ENCODE data around the gene SLC52A1. TPM values are rescaled to one million over a fixed set of nuclear protein-coding genes. Genes with fewer than 3 reads are reported as not detected.
A peak's percentile ranks its signal among the peaks of the same experiment; 100 is the strongest.

Gene SLC52A1
- polyA plus RNA-seq, 3 donors, result not detected

GRCh38 chr17:5024604-5025003, 10.6 kb downstream of the SLC52A1 start:
- Mint-ChIP-seq H3K36me3 (peaks cover 44 to 47% of the 10 kb centered on the region in 2 donors), H3K4me3 (no peak overlapping the region), H3K9me3 (peaks cover 0 to 3% (median 0%) of the 10 kb centered on the region in 7 donors), H3K4me1 (peaks cover 17% of the 10 kb centered on the region), H3K27ac (peak overlapping the region in 2 of 7 donors; percentile 10 to 48), H3K27me3 (ENCODE audit: low read depth in 3 of 3) (peaks cover 0 to 6% (median 2%) of the 10 kb centered on the region in 3 donors)
- Histone ChIP-seq H3K4me1 (ENCODE audit: control insufficient read depth in 1 of 2, insufficient read depth in 2 of 2, low read length in 2 of 2) (peaks cover 9% of the 10 kb centered on the region in 2 donors), H3K9ac (ENCODE audit: insufficient read depth, low read length, poor library complexity, severe bottlenecking) (no peak overlapping the region), H3K79me2 (ENCODE audit: insufficient read depth, low read length) (no peaks in the 10 kb centered on the region), H3K4me3 (replicated peaks in 1 of 3; ENCODE audit: low read depth in 2 of 3, low read length in 3 of 3) (no peak overlapping the region), H4K20me1 (ENCODE audit: insufficient read depth, low read length) (no peaks in the 10 kb centered on the region), H3K27ac (ENCODE audit: low read depth in 1 of 2, low read length in 2 of 2) (no peak overlapping the region), H3K9me3 (replicated peaks in 1 of 2; ENCODE audit: control insufficient read depth in 1 of 2, insufficient read depth in 1 of 2, low read length in 2 of 2) (no peaks in the 10 kb centered on the region), H3K27me3 (ENCODE audit: control insufficient read depth in 2 of 2, insufficient read depth in 2 of 2, low read length in 2 of 2) (no peaks in the 10 kb centered on the region), H3K4me2 (replicated peaks; ENCODE audit: extremely low read depth, low read length, poor library complexity, severe bottlenecking) (no peak overlapping the region), H2AFZ (ENCODE audit: insufficient read depth, low read depth, low read length, poor library complexity, severe bottlenecking) (no peak overlapping the region), H3K36me3 (replicated peaks in 1 of 2; ENCODE audit: control insufficient read depth in 1 of 2, insufficient read depth in 2 of 2, low read length in 2 of 2) (peaks cover 29 to 41% of the 10 kb centered on the region in 2 donors)
- 97% methylated on average over 4 of the region's 4 CpGs for WGBS (ENCODE audit: insufficient coverage)
- no peak for DNase-seq
- no peak for TF ChIP-seq CTCF (IDR thresholded peaks at IDR 0.05)
- intact Hi-C loops (cut with micrococcal nuclease), result no loop called here

DNA sequence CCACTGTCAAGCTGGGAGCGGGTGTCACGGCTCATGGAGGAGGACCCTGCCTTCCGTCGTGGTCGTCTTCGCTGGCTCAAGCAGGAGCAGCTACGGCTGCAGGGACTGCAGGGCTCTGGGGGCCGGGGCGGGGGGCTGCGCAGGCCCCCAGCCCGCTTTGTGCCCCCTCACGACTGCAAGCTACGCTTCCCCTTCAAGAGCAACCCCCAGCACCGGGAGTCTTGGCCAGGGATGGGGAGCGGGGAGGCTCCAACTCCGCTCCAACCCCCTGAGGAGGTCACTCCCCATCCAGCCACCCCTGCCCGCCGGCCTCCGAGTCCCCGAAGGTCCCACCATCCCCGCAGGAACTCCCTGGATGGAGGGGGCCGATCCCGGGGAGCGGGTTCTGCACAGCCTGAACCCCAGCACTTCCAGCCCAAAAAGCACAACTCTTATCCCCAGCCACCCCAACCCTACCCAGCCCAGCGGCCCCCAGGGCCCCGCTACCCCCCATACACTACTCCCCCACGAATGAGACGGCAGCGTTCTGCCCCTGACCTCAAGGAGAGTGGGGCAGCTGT, 11.6 kb downstream of the SLC52A1 start:
- no peak overlapping the region for H3K4me3 ChIP-seq (replicated peaks in 1 of 3; ENCODE audit: low read depth in 2 of 3, low read length in 3 of 3)
- TF ChIP-seq CTCF (IDR thresholded peaks at IDR 0.05), result no peak
- no peak overlapping the region for H3K27ac ChIP-seq (ENCODE audit: low read depth in 1 of 2, low read length in 2 of 2)
- 94% methylated on average over 22 of the region's 29 CpGs for WGBS (ENCODE audit: insufficient coverage)
- intact Hi-C loops (cut with micrococcal nuclease), result no loop called here
- H3K9me3 ChIP-seq (replicated peaks in 1 of 2; ENCODE audit: control insufficient read depth in 1 of 2, insufficient read depth in 1 of 2, low read length in 2 of 2), result no peaks in the 10 kb centered on the region
- Mint-ChIP-seq H3K27ac (peak overlapping the region in 1 of 7 donors; percentile 22), H3K4me1 (peaks cover 21% of the 10 kb centered on the region), H3K36me3 (peaks cover 53 to 54% of the 10 kb centered on the region in 2 donors), H3K27me3 (ENCODE audit: low read depth in 3 of 3) (peaks cover 0 to 6% (median 1%) of the 10 kb centered on the region in 3 donors), H3K4me3 (no peak overlapping the region), H3K9me3 (peaks cover 0 to 3% (median 0%) of the 10 kb centered on the region in 7 donors)
- no peak overlapping the region for H3K9ac ChIP-seq (ENCODE audit: insufficient read depth, low read length, poor library complexity, severe bottlenecking)
- H3K36me3 ChIP-seq (replicated peaks in 1 of 2; ENCODE audit: control insufficient read depth in 1 of 2, insufficient read depth in 2 of 2, low read length in 2 of 2), result peaks cover 33 to 50% of the 10 kb centered on the region in 2 donors
- no peak for DNase-seq
- H3K27me3 ChIP-seq (ENCODE audit: control insufficient read depth in 2 of 2, insufficient read depth in 2 of 2, low read length in 2 of 2), result no peaks in the 10 kb centered on the region
- H4K20me1 ChIP-seq (ENCODE audit: insufficient read depth, low read length), result no peaks in the 10 kb centered on the region
- no peak overlapping the region for H3K4me2 ChIP-seq (replicated peaks; ENCODE audit: extremely low read depth, low read length, poor library complexity, severe bottlenecking)
- H3K4me1 ChIP-seq (ENCODE audit: control insufficient read depth in 1 of 2, insufficient read depth in 2 of 2, low read length in 2 of 2), result peaks cover 12 to 13% of the 10 kb centered on the region in 2 donors
- no peaks in the 10 kb centered on the region for H3K79me2 ChIP-seq (ENCODE audit: insufficient read depth, low read length)
- no peak overlapping the region for H2AFZ ChIP-seq (ENCODE audit: insufficient read depth, low read depth, low read length, poor library complexity, severe bottlenecking)
